GM12878 (cell line): ENCODE data around the gene ITGA2. TPM values are rescaled to one million over a fixed set of nuclear protein-coding genes. Genes with fewer than 3 reads are reported as not detected.

Experiments used
- ATAC-seq: fragments of 200-7000 bp; cut with Tn5 transposase; 3 replicates; pipeline ENCODE4 v1.9.1; 2020; ENCODE audit warnings: mild to moderate bottlenecking, moderate library complexity
- BruUV-seq: library from RNA; stranded (reverse); fragments of 400-500 nt; replicated peaks from 2 replicates; lab custom pipeline; 2021; lab: Mats Ljungman, UMichigan
- CTCF ChIA-PET: fragments of 300-600 bp; sonication (Branson Sonifier 250); formaldehyde crosslinking; extraction: SDS; loops from one replicate; lab custom pipeline; 2021; ENCODE audit warnings: inconsistent platforms; lab: Yijun Ruan, JAX
- POLR2A ChIA-PET: fragments of 350-600 bp; formaldehyde crosslinking; extraction: SDS; loops from one replicate; lab custom pipeline; 2021; ENCODE audit warnings: inconsistent platforms; lab: Charles Lee
- RAD21 ChIA-PET: fragments of 300-600 bp; sonication (Branson Sonifier 250); formaldehyde crosslinking; loops from one replicate; lab custom pipeline; 2023; ENCODE audit warnings: antibody characterized with exemption; ENCODE audit not compliant: unreplicated experiment; lab: Charles Lee
- SMC1A ChIA-PET: fragments of 300-600 bp; sonication (Branson Sonifier 250); formaldehyde crosslinking; loops from one replicate; lab custom pipeline; 2023; ENCODE audit not compliant: unreplicated experiment, uncharacterized antibody; lab: Charles Lee
- DNase-seq: peaks from one replicate; pipeline ENCODE4 v3.0.0-alpha.2; 2011; ENCODE audit warnings: low read depth, low spot score
- FAIRE-seq: peaks from 3 replicates; lab custom pipeline; 2011; peaks lifted over from hg19 to GRCh38; lab: Jason Lieb, UNC
- H2AFZ ChIP-seq: 2 replicates; pipeline ENCODE4 v1.6.0; 2011; ENCODE audit warnings: low read depth, low read length, control low read depth; ENCODE audit not compliant: control insufficient read depth
- H3K27ac ChIP-seq: 2 replicates; pipeline ENCODE4 v1.5.1; 2011; ENCODE audit warnings: control low read depth; ENCODE audit not compliant: control insufficient read depth, insufficient read depth
- H3K27me3 ChIP-seq, 2 experiments: replicated peaks in 1 of 2; 2 replicates each; pipeline versions ENCODE4 v1.6.0 to v1.6.1; 2011; ENCODE audit warnings: low read length in 1 of 2; ENCODE audit not compliant: control insufficient read depth in 2 of 2, insufficient read depth in 2 of 2
- H3K36me3 ChIP-seq, 2 experiments: 2 replicates each; pipeline ENCODE4 v1.5.1; 2011; ENCODE audit warnings: low read length in 1 of 2; ENCODE audit not compliant: control insufficient read depth in 2 of 2, insufficient read depth in 2 of 2
- H3K4me1 ChIP-seq: 2 replicates; pipeline ENCODE4 v1.6.1; 2011; ENCODE audit warnings: mild to moderate bottlenecking, low read length, moderate library complexity, mixed read lengths; ENCODE audit not compliant: control insufficient read depth, insufficient read depth
- H3K4me2 ChIP-seq: 2 replicates; pipeline ENCODE4 v1.6.0; 2011; ENCODE audit warnings: control low read depth; ENCODE audit not compliant: control insufficient read depth, insufficient read depth
- H3K4me3 ChIP-seq: fragments of 200-600 bp; sonication (generic); 2 replicates; pipeline ENCODE4 v1.5.1; 2016
- H3K79me2 ChIP-seq: 2 replicates; pipeline ENCODE4 v1.6.0; 2011; ENCODE audit warnings: low read length; ENCODE audit not compliant: control insufficient read depth, insufficient read depth
- H3K9ac ChIP-seq: 2 replicates; pipeline ENCODE4 v1.8.0; 2011; ENCODE audit warnings: low read length, control low read depth, mixed read lengths; ENCODE audit not compliant: control insufficient read depth, insufficient read depth
- H3K9me3 ChIP-seq: replicated peaks from 3 replicates; pipeline ENCODE4 v1.5.1; 2011; ENCODE audit warnings: mild to moderate bottlenecking, low read length; ENCODE audit not compliant: control insufficient read depth, insufficient read depth
- H4K20me1 ChIP-seq: 2 replicates; pipeline ENCODE4 v1.6.0; 2011; ENCODE audit not compliant: control insufficient read depth, insufficient read depth
- ATF7 ChIP-seq: fragments of 450-650 bp; IDR thresholded peaks from 2 replicates; pipeline ENCODE4 v1.6.1; 2016; ENCODE audit warnings: low read depth, mild to moderate bottlenecking
- BCLAF1 ChIP-seq: fragments of 450-650 bp; IDR thresholded peaks from 2 replicates; pipeline ENCODE4 v1.6.1; 2017; ENCODE audit warnings: antibody characterized with exemption, mild to moderate bottlenecking, moderate library complexity
- E2F8 ChIP-seq: fragments of 450-650 bp; IDR thresholded peaks from 2 replicates; pipeline ENCODE4 v1.6.1; 2018; ENCODE audit warnings: mild to moderate bottlenecking, low read depth, moderate library complexity; ENCODE audit not compliant: partially characterized antibody
- ESRRA ChIP-seq: IDR thresholded peaks from 2 replicates; pipeline ENCODE4 v1.6.1; 2012; ENCODE audit warnings: mild to moderate bottlenecking, low read length, improper control_type of control experiment
- ETV6 ChIP-seq, 2 experiments: fragments of 450-650 bp in 1 of 2; IDR thresholded peaks in 1 of 2; conservative IDR thresholded peaks in 1 of 2; 2 replicates each; pipeline ENCODE4 v1.6.1; 2014; ENCODE audit warnings: antibody characterized with exemption in 1 of 2, borderline replicate concordance in 1 of 2, low read depth in 1 of 2, mild to moderate bottlenecking in 1 of 2, moderate library complexity in 1 of 2
- IKZF2 ChIP-seq, 2 experiments: fragments of 450-650 bp; IDR thresholded peaks; 2 replicates each; pipeline ENCODE4 v1.6.1; 2017; ENCODE audit warnings: mild to moderate bottlenecking in 2 of 2, moderate library complexity in 2 of 2
- RAD21 ChIP-seq: IDR thresholded peaks from 2 replicates; pipeline ENCODE4 v1.6.1; 2011; ENCODE audit warnings: mild to moderate bottlenecking, low read depth, low read length, moderate library complexity; ENCODE audit not compliant: insufficient read depth
- RB1 ChIP-seq: fragments of 450-650 bp; formaldehyde crosslinking; IDR thresholded peaks from 2 replicates; pipeline ENCODE4 v1.6.1; 2017; ENCODE audit warnings: mild to moderate bottlenecking, borderline replicate concordance
- SPI1 ChIP-seq: IDR thresholded peaks from 2 replicates; pipeline ENCODE4 v1.6.1; 2011; ENCODE audit warnings: low read depth, mild to moderate bottlenecking, low read length, moderate library complexity, borderline replicate concordance; ENCODE audit not compliant: insufficient read depth
- STAT1 ChIP-seq: fragments of 450-650 bp; conservative IDR thresholded peaks from 2 replicates; pipeline ENCODE4 v1.6.1; 2014; ENCODE audit warnings: antibody characterized with exemption, mild to moderate bottlenecking
- ZBTB33 ChIP-seq: fragments of 450-650 bp; IDR thresholded peaks from 2 replicates; pipeline ENCODE4 v1.6.1; 2017; ENCODE audit warnings: mild to moderate bottlenecking
- ZZZ3 ChIP-seq: IDR thresholded peaks from 2 replicates; pipeline ENCODE4 v1.6.1; 2011; ENCODE audit warnings: low read depth; ENCODE audit not compliant: control insufficient read depth, insufficient read length
- WGBS: methylation state at CpG from one replicate; pipeline ENCODE4 v1.1.6; 2016; ENCODE audit warnings: low lambda C conversion rate; ENCODE audit not compliant: insufficient replicate concordance, insufficient coverage; ENCODE audit errors: missing lambda C conversion rate; 5-methylcytosine and 5-hydroxymethylcytosine counted together
- in situ Hi-C: fragments of 300-500 bp; cut with MboI; formaldehyde crosslinking; loops from 9 replicates; pipeline ENCODE4 v1.14.3; 2018; ENCODE audit warnings: mixed read lengths
- intact Hi-C: fragments of 100-400 bp; cut with micrococcal nuclease; formaldehyde crosslinking; loops from one replicate; pipeline ENCODE4 v1.14.2; 2022; ENCODE audit not compliant: unreplicated experiment
- polyA plus RNA-seq, 11 experiments: library from polyadenylated mRNA; depleted of rRNA in 4 of 11; unstranded in 6 of 11; stranded (reverse) in 5 of 11; fragments of >200 nt; fragmentation: Nextera tagmentation in 4 of 11; fragmentation: Illumina TruSeq in 1 of 11; extraction: Ambion mirVana in 4 of 11; extraction: Trizol in 1 of 11; gene quantifications; 1 replicate in 1 of 11; 2 replicates in 10 of 11; pipeline versions ENCODE4 v1.2.1 to v1.2.3, GENCODE V29; 2011 to 2016; ENCODE audit warnings: inconsistent platforms in 2 of 11, missing spikeins in 2 of 11, low read depth in 1 of 11
- total RNA-seq, 4 experiments: library from RNA; depleted of rRNA in 3 of 4; stranded (reverse); fragments of >200 nt in 3 of 4; fragmentation: Illumina TruSeq in 1 of 4; extraction: Trizol in 1 of 4; gene quantifications; 2 replicates each; pipeline versions ENCODE4 v1.2.1 to v1.2.3, GENCODE V29; 2013 to 2021

The ITGA2 gene
- total and polyA plus RNA-seq, 10 of the 15 experiments (the other 5 are each of a cell fraction or from before 2014, with no cell fraction given) = under 0.01 to 0.13 (median 0.03) TPM; not detected in 6

GRCh38 chr5:53063176-53063575 lies 74.0 kb downstream of the ITGA2 start:
- Histone ChIP-seq H3K79me2 (no peaks in the 10 kb centered on the region), H3K9ac (no peak overlapping the region), H2AFZ (no peak overlapping the region), H3K4me3 (no peak overlapping the region), H3K27me3 (peaks cover 0 to 2% of the 10 kb centered on the region in 2 experiments; a peak in 1 of 4 replicates), H3K4me2 (no peak overlapping the region), H4K20me1 (no peaks in the 10 kb centered on the region), H3K4me1 (no peaks in the 10 kb centered on the region), H3K27ac (no peak overlapping the region), H3K9me3 (no peaks in the 10 kb centered on the region), H3K36me3 (no peaks in the 10 kb centered on the region)
- DNase-seq (no peak), ATAC-seq (no peak), FAIRE-seq (no peak)
- TF ChIP-seq RB1 = no peak
- no peak for TF ChIP-seq RAD21
- TF ChIP-seq ZZZ3 = no peak
- TF ChIP-seq STAT1 = no peak
- TF ChIP-seq E2F8 = no peak
- TF ChIP-seq ETV6 (conservative IDR thresholded peaks at IDR 0.05 in 1 of 2, IDR thresholded peaks at IDR 0.05 in 1 of 2; ENCODE audit: borderline replicate concordance in 1 of 2, low read depth in 1 of 2) = no peak
- TF ChIP-seq ESRRA = no peak
- no peak for TF ChIP-seq ZBTB33
- no peak for TF ChIP-seq BCLAF1
- no peak for TF ChIP-seq IKZF2 (IDR thresholded peaks at IDR 0.05)
- no peak for TF ChIP-seq SPI1
- no peak for TF ChIP-seq ATF7
- ChIA-PET SMC1A (no interaction called here), CTCF (no interaction called here), RAD21 (no interaction called here), POLR2A (no interaction called here)
- 48% methylated on average over 2 of the region's 2 CpGs for WGBS
- BruUV-seq = no TSS peak
- intact Hi-C loops = no loop called here
- in situ Hi-C loops = no loop called here
